Thoracic aorta (tissue), 2 donors: Measurements from ENCODE around the gene ZMAT2. TPM values are rescaled to one million over a fixed set of nuclear protein-coding genes. Genes with fewer than 3 reads are reported as not detected.
"Not testable (repeated sequence)": the region's sequence is repeated elsewhere in the genome, so short reads cannot be mapped to it uniquely, and the experiment has no call there.

ENCODE experiments used
- ATAC-seq: fragments of 150-250 bp; one replicate; pipeline ENCODE4 v1.8.0; 2017; ENCODE audit warnings: low read depth; ENCODE audit not compliant: insufficient number of reproducible peaks, low FRiP score
- DNase-seq: peaks from one replicate; pipeline ENCODE4 v3.0.0-alpha.2; 2020; ENCODE audit warnings: low spot score
- H3K27ac ChIP-seq, 2 donors: fragments of 200-600 bp; sonication (generic); 1 replicate in 1 of 2; 2 replicates in 1 of 2; pipeline ENCODE4 v1.5.1; 2016; ENCODE audit warnings: mild to moderate bottlenecking in 2 of 2, moderate library complexity in 2 of 2
- H3K27me3 ChIP-seq: fragments of 200-600 bp; sonication (generic); replicated peaks from 2 replicates; pipeline ENCODE4 v1.6.0; 2016; ENCODE audit warnings: mild to moderate bottlenecking; ENCODE audit not compliant: insufficient read depth
- H3K36me3 ChIP-seq: fragments of 200-600 bp; sonication (generic); one replicate; pipeline ENCODE4 v1.5.1; 2016
- H3K4me1 ChIP-seq, 2 donors: fragments of 200-600 bp; sonication (generic); 1 replicate in 1 of 2; 2 replicates in 1 of 2; pipeline versions ENCODE4 v1.5.1 to v1.6.0; 2016; ENCODE audit warnings: low read depth in 2 of 2, mild to moderate bottlenecking in 1 of 2; ENCODE audit not compliant: control insufficient read depth in 1 of 2
- H3K4me3 ChIP-seq: fragments of 200-600 bp; sonication (generic); 2 replicates; pipeline ENCODE4 v1.5.1; 2016; ENCODE audit warnings: mild to moderate bottlenecking
- H3K9me3 ChIP-seq: fragments of 200-600 bp; sonication (generic); 2 replicates; pipeline ENCODE4 v1.5.1; 2016
- CTCF ChIP-seq: fragments of 200-600 bp; sonication (generic); IDR thresholded peaks from one replicate; pipeline ENCODE4 v1.5.1; 2019; ENCODE audit warnings: antibody characterized with exemption
- total RNA-seq, 2 donors: library from RNA; depleted of rRNA; stranded (reverse); fragments of >200 nt; gene quantifications; one replicate each; pipeline versions ENCODE4 v1.1.0 to v1.2.3, GENCODE V29; 2016

ZMAT2 gene
- total RNA-seq, 2 donors from 2014 or later: 32.0 to 50.4 TPM

DNA sequence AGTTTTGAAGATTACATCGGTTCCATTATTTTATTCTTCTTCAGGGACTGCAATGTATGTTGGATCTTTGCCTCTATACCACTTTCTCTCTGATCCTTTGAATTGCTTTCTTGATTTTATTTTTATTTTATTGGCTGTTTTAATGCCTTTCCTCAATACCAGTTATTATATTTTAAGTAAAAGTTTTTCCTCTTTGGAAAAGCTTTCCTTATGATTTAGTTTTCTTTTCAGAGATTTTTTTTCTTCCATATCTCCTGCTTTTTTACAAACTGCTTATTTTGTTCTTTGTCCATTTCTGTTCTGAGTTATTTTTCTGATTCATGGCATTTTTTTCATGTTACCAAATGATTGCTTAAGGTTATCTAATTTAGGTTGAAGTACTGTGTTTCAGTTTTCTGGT is 11.5 kb downstream of the ZMAT2 start:
- no peak for DNase-seq
- peak overlapping the region; percentile 91 for H3K27ac ChIP-seq
- H3K4me1 ChIP-seq: peaks cover 6 to 11% of the 10 kb centered on the region in 2 donors
- H3K27me3 ChIP-seq: no peaks in the 10 kb centered on the region
- H3K9me3 ChIP-seq: no peaks in the 10 kb centered on the region
- peak overlapping the region; percentile 76 for H3K4me3 ChIP-seq
- no peak for ATAC-seq
- no peaks in the 10 kb centered on the region for H3K36me3 ChIP-seq
- TF ChIP-seq CTCF: no peak

DNA sequence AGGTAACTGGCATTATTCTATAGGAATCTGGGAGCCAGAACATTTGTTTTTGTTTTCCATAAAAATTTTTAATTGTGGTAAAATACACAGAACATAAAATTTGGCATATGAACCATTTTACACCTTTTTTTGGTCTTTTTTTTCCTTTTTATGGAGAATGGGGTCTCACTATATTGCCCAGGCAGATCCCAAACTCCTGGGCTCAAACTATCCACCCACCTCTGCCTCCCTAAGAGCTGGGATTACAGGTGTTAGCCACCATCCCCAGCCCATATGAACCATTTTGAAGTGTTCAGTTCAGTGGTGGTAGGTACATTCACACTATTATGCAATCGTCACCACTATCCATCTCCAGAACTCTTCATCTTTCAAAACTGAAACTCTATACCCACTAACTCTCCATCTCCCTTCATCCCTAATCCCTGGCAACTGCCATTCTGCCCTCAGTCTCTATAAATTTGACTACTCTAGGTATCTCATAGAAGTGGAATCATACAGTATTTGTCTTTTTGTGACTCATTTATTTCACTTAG is 13.4 kb downstream of the ZMAT2 start:
- ATAC-seq (no peak), DNase-seq (no peak)
- Histone ChIP-seq H3K27ac (no peak overlapping the region), H3K9me3 (no peaks in the 10 kb centered on the region), H3K36me3 (no peaks in the 10 kb centered on the region), H3K4me3 (no peak overlapping the region), H3K27me3 (no peaks in the 10 kb centered on the region), H3K4me1 (peaks cover 6% of the 10 kb centered on the region in 2 donors)
- no peak for TF ChIP-seq CTCF

GRCh38 chr5:140716238-140716637 is 16.0 kb downstream of the ZMAT2 start:
- not testable (repeated sequence) for H3K27me3 ChIP-seq, H3K9me3 ChIP-seq, H3K4me1 ChIP-seq, ATAC-seq, H3K27ac ChIP-seq, H3K36me3 ChIP-seq, H3K4me3 ChIP-seq, DNase-seq

DNA sequence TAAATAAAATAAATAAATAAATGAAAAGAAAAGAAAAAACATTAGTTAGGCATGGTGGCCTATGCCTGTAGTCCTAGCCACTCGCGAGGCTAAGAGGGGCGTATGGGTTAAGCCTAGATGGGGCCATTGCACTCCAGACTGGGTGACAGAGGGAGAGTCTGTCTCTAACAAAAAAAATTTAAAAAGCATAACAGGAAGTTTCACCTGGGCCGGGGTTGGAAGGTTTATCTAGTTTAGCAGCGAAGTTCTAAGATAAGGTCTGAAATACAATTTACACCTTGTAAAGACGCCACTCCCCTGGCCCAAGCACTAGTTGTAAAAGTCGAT is 18.0 kb downstream of the ZMAT2 start:
- no peaks in the 10 kb centered on the region for H3K4me1 ChIP-seq
- H3K27ac ChIP-seq: peak overlapping the region in 1 of 2 donors; percentile 33
- no peak for ATAC-seq

GRCh38 chr5:140720738-140721137 is 20.5 kb downstream of the ZMAT2 start:
- not testable (repeated sequence) for H3K27me3 ChIP-seq, DNase-seq, ATAC-seq, H3K27ac ChIP-seq, H3K4me1 ChIP-seq, H3K9me3 ChIP-seq, H3K36me3 ChIP-seq, H3K4me3 ChIP-seq

More for the DNA sequence above, 18.0 kb downstream of the ZMAT2 start:
- Histone ChIP-seq H3K27me3 (no peaks in the 10 kb centered on the region), H3K4me3 (no peak overlapping the region), H3K9me3 (no peaks in the 10 kb centered on the region), H3K36me3 (no peaks in the 10 kb centered on the region)
- no peak for TF ChIP-seq CTCF
- no peak for DNase-seq

DNA sequence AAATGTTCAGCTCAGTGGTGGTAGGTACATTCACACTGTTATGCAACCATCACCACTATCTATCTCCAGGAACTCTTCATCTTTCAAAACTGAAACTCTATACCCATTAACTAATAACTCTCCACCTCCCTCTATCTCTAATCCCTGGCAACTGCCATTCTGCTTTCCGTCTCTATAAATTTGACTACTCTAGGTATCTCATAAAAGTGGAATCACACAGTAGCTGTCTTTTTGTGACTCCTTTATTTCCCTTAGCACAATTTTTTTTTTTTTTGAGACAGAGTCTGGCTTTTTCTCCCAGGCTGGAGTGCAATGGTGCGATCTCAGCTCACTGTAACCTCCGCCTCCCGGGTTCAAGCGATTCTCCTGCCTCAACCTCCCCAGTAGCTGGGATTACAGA is 21.1 kb downstream of the ZMAT2 start:
- not testable (repeated sequence) for H3K4me3 ChIP-seq, H3K4me1 ChIP-seq, H3K27ac ChIP-seq, DNase-seq, H3K9me3 ChIP-seq, H3K36me3 ChIP-seq, ATAC-seq, H3K27me3 ChIP-seq

DNA sequence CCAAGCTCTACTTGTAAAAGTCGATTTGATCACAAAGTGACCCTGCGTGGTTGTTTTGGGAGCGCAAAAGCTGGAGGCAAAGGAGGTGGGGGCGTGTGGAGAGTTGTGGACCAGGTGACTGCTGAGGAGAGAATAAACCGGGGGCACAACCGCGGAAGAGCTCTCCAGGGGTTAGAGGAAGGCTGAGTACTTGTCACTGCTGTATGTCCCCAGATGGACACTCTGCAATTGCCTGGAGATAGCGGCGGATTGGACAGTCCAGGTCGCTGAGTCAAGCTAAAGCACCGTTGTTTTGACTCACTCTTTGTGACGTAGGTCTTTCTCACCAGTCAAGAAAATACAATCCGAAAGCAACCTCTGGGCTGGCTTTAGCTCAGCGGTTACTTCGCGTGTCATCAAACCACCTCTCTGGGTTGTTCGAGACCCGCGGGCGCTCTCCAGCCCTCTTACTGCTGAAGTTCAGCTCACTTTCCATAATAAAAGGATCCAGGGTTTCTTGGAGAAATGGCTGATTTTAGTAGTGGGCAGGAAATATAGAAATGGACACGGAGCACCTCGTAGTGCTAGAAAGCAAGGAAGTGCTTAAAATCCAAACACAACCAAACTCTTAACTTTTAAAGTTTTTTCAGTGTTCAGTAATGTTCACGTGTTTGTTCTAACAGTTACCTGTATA is 25.7 kb downstream of the ZMAT2 start:
- H3K4me3 ChIP-seq: peak overlapping the region; percentile 4
- H3K27ac ChIP-seq: no peak overlapping the region
- no peak for DNase-seq
- no peaks in the 10 kb centered on the region for H3K36me3 ChIP-seq
- no peaks in the 10 kb centered on the region for H3K4me1 ChIP-seq
- no peaks in the 10 kb centered on the region for H3K9me3 ChIP-seq
- peak; percentile 70 for ATAC-seq
- no peaks in the 10 kb centered on the region for H3K27me3 ChIP-seq
- no peak for TF ChIP-seq CTCF
